T-cell (primary cell): ENCODE measurements around the gene POTEF. TPM values are rescaled to one million over a fixed set of nuclear protein-coding genes. Genes with fewer than 3 reads are reported as not detected.
"Not testable (repeated sequence)": the region's sequence is repeated elsewhere in the genome, so short reads cannot be mapped to it uniquely, and the experiment has no call there.

Source experiments
- ATAC-seq, 4 experiments: fragments of 200-7000 bp in 3 of 4; fragments of 150-1000 bp in 1 of 4; cut with Tn5 transposase; replicated peaks in 1 of 4; 1 replicate in 3 of 4; 2 replicates in 1 of 4; pipeline ENCODE4 v1.10.0; 2021; ENCODE audit warnings: moderate library complexity in 3 of 4, mild to moderate bottlenecking in 2 of 4, moderate number of reproducible peaks in 1 of 4
- CTCF ChIA-PET, 2 donors: fragments of 300-600 bp; sonication (Branson Sonifier 250); formaldehyde crosslinking; loops; one replicate each; lab custom pipeline; 2022; ENCODE audit warnings: antibody characterized with exemption in 2 of 2; lab: Charles Lee
- POLR2A ChIA-PET, 2 donors: fragments of 300-600 bp; sonication (Branson Sonifier 250); formaldehyde crosslinking; loops; one replicate each; lab custom pipeline; 2022; ENCODE audit warnings: antibody characterized with exemption in 2 of 2; lab: Charles Lee
- DNase-seq, 35 experiments: peaks; one replicate each; pipeline versions ENCODE4 v3.0.0 to v3.0.0-alpha.2; 2013 to 2023
- H3K27ac ChIP-seq: one replicate; pipeline ENCODE4 v1.5.1; 2013; ENCODE audit warnings: low read length
- H3K27me3 ChIP-seq, 2 experiments: replicated peaks in 1 of 2; 1 replicate in 1 of 2; 2 replicates in 1 of 2; pipeline versions ENCODE4 v1.6.1 to v1.7.0; 2013; ENCODE audit warnings: low read length in 1 of 2, mixed read lengths in 1 of 2; ENCODE audit not compliant: control insufficient read depth in 2 of 2, insufficient read depth in 2 of 2; ENCODE audit errors: extremely low read depth in 1 of 2
- H3K36me3 ChIP-seq, 2 donors: 1 replicate in 1 of 2; 2 replicates in 1 of 2; pipeline versions ENCODE4 v1.6.1 to v1.7.0; 2013; ENCODE audit warnings: low read length in 1 of 2; ENCODE audit not compliant: control insufficient read depth in 2 of 2, insufficient read depth in 1 of 2; ENCODE audit errors: extremely low read depth in 1 of 2
- H3K4me1 ChIP-seq, 2 experiments: 1 replicate in 1 of 2; 2 replicates in 1 of 2; pipeline versions ENCODE4 v1.6.1 to v1.7.0; 2013; ENCODE audit warnings: low read length in 2 of 2, mixed read lengths in 1 of 2; ENCODE audit not compliant: insufficient read depth in 2 of 2, control insufficient read depth in 1 of 2; ENCODE audit errors: extremely low read depth in 1 of 2
- H3K4me3 ChIP-seq, 2 donors: 1 replicate in 1 of 2; 2 replicates in 1 of 2; pipeline versions ENCODE4 v1.5.1 to v1.7.0; 2013; ENCODE audit warnings: mild to moderate bottlenecking in 2 of 2, low read length in 1 of 2, moderate library complexity in 1 of 2; ENCODE audit not compliant: control insufficient read depth in 1 of 2; ENCODE audit errors: extremely low read depth in 1 of 2
- H3K9me3 ChIP-seq: 2 replicates; pipeline ENCODE4 v1.7.0; 2013
- H3K27ac Mint-ChIP-seq, 2 donors: one replicate each; pipeline ENCODE4 v1.8.0; 2020 to 2021; ENCODE audit warnings: mild to moderate bottlenecking in 2 of 2, mixed read lengths in 2 of 2
- H3K27me3 Mint-ChIP-seq, 2 donors: one replicate each; pipeline ENCODE4 v1.8.0; 2021 to 2022; ENCODE audit warnings: mixed read lengths in 2 of 2
- H3K36me3 Mint-ChIP-seq: one replicate; pipeline ENCODE4 v1.8.0; 2021; ENCODE audit warnings: mixed read lengths
- H3K4me1 Mint-ChIP-seq, 3 donors: one replicate each; pipeline ENCODE4 v1.8.0; 2020 to 2022; ENCODE audit warnings: mixed read lengths in 3 of 3, mild to moderate bottlenecking in 1 of 3
- H3K4me3 Mint-ChIP-seq, 3 donors: one replicate each; pipeline ENCODE4 v1.8.0; 2020 to 2022; ENCODE audit warnings: mild to moderate bottlenecking in 3 of 3, mixed read lengths in 3 of 3, moderate library complexity in 3 of 3
- H3K9me3 Mint-ChIP-seq, 3 donors: one replicate each; pipeline ENCODE4 v1.8.0; 2020 to 2022; ENCODE audit warnings: mixed read lengths in 3 of 3
- WGBS: methylation state at CpG from one replicate; pipeline ENCODE4 v1.1.5; 2013; ENCODE audit warnings: missing lambda C conversion rate; ENCODE audit not compliant: insufficient coverage; 5-methylcytosine and 5-hydroxymethylcytosine counted together
- total RNA-seq, 35 experiments: library from RNA in 6 of 35; stranded (reverse) in 6 of 35; fragments of 120-200 nt in 1 of 35; gene quantifications; one replicate each; pipeline versions ENCODE4 v1.2.1 to v1.2.4 and lab custom pipeline; 2013 to 2026

Gene POTEF
- total RNA-seq, 5 donors from 2014 or later (not counting 1 experiment from before 2014, with no cell fraction given) = not detected

DNA sequence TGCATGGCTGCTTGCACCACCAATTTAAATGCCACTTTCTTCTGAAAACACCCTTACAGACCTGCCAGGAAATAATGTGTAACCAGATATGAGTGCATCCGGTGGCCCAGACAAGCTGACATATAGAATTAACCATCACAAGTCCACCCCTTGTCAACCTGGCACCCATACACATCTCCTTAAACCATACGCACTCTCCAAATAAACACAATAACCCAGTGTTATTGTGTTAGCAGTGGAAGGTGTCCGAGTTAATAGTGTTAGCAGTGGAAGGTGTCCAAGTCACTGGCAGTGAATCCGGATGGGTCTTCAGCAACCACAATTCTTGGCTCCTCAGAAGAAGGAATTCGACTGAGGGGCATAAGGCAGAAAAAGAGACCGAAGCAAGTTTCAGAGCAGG is 19.5 kb upstream of the POTEF start:
- POLR2A ChIA-PET, DNase-seq, H3K36me3 ChIP-seq, H3K36me3 Mint-ChIP-seq, CTCF ChIA-PET, H3K4me3 ChIP-seq, H3K9me3 ChIP-seq, H3K4me1 Mint-ChIP-seq, ATAC-seq, H3K9me3 Mint-ChIP-seq, H3K27me3 Mint-ChIP-seq, H3K27ac ChIP-seq, H3K27ac Mint-ChIP-seq, H3K4me3 Mint-ChIP-seq, H3K4me1 ChIP-seq: not testable (repeated sequence)
- peaks cover 4 to 14% of the 10 kb centered on the region in 2 experiments for H3K27me3 ChIP-seq
- no CpG with 5 or more reads among the region's 6 CpGs for WGBS

GRCh38 chr2:130145006-130145414 is 16.0 kb upstream of the POTEF start, which contains the start of gene CCDC74B:
Gene CCDC74B, minus strand, starts transcription at chr2:130145112. Its CDS starts 116 bp downstream, at chr2:130144996.
- POLR2A ChIA-PET, CTCF ChIA-PET, H3K27ac ChIP-seq, H3K9me3 ChIP-seq, H3K9me3 Mint-ChIP-seq, H3K36me3 ChIP-seq, H3K36me3 Mint-ChIP-seq, H3K27ac Mint-ChIP-seq: not testable (repeated sequence)
- 0% methylated on average over 11 of the region's 30 CpGs for WGBS
- ATAC-seq = peak; percentile 78 to 88 (median 86)
- Histone ChIP-seq H3K4me3 (peak within 1 kb of the TSS; percentile 32 to 47), H3K4me1 (peaks cover 0 to 12% of the 10 kb centered on the region in 2 experiments), H3K27me3 (peaks cover 4 to 25% of the 10 kb centered on the region in 2 experiments)
- peak; percentile 15 to 69 (median 47) for DNase-seq
- Mint-ChIP-seq H3K4me1 (peaks cover 0 to 11% (median 10%) of the 10 kb centered on the region in 3 donors), H3K4me3 (peak within 1 kb of the TSS; percentile 73 to 79 (median 76)), H3K27me3 (peaks cover 5 to 13% of the 10 kb centered on the region in 2 donors)

DNA sequence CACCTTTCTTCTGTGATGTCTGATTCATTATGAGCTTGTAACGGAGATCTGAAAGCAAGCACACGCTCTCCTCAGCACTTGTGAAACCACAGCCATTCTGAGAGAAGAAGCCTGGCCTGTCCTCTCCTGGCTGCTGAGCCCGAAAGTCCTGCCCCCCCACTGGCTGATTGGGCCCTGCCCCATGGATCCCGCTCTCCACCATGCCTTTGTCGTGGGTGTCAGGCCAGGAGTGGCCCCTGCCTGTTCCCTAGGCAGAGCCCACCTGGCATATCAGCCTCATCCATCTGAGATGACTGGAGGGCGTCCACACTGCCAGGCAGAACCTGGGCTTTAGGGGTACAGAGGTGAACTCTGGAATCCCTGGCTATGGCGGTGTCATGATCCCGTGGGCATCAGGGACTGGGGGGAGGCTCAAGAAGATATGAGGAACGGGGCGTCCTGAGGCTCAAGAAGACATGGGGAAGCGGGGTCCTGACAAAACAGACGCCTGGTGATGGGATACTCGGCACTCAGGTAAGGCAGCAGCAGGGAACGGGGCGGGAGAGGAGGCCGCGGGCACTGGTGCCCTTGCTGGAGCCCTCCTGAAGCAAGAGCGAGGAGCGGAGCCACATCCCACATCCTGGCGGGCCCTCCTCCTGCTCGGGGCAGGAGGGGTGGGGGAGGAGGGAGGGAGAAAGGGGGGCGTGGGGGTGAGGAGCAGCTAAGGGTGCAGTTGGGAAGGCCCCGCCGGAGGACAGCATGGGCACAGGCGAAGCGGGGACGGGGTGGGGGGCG is 14.4 kb upstream of the POTEF start:
- Mint-ChIP-seq H3K4me1 (peaks cover 0 to 11% (median 10%) of the 10 kb centered on the region in 3 donors), H3K4me3 (peak overlapping the region; percentile 61 to 79 (median 73)), H3K27me3 (peaks cover 5 to 13% of the 10 kb centered on the region in 2 donors)
- DNase-seq = peak in 1 of 35 experiments; percentile 13
- H3K4me3 ChIP-seq, H3K9me3 Mint-ChIP-seq, H3K36me3 Mint-ChIP-seq, ATAC-seq, POLR2A ChIA-PET, H3K36me3 ChIP-seq, H3K9me3 ChIP-seq, CTCF ChIA-PET, H3K27ac Mint-ChIP-seq, H3K27ac ChIP-seq: not testable (repeated sequence)
- WGBS = 69% methylated on average over 8 of the region's 28 CpGs
- Histone ChIP-seq H3K4me1 (peaks cover 0 to 12% of the 10 kb centered on the region in 2 experiments), H3K27me3 (peaks cover 4 to 25% of the 10 kb centered on the region in 2 experiments)

DNA sequence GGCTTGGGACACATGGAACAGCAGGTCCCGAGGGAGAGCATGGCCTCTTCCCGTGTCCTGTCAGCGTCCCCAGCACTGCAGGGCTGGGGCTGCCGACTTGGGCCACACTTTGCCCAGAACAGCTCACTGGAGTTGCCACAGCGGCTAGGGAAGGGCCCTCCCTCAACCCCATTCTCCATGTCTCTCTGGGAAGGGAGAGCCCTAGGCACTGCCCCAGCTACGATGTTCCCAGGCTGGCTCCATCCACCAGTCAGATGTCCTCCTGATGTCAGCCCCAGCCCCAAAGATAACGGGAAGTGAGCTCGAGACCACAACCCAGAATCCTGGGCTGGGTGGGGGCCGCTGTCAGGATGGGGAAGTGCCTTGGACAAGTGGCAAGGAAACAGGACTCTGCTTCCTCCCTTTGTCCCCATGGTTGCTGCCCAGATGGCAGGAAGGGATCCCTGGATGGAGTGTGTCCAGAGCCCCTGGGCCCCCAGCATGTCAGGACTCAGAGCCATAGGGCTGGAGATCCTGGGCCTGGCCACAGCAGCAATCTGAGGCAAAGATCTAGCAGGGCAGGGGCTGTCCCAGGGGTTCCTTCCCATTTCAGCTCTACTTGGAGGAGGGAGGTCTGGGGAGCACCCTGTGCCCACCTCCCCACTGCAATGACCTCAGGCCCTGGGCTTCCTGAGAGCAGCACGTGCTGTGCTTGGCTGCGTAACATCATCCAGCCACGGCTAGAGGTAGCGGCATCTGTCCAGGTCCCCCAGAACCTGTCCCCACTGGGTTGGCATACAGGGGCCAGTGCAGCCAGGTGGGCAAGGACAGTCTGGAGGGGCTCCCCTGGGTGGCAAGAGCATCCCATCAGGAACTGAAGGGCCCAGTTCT is 13.6 kb upstream of the POTEF start:
- WGBS = 89% methylated on average over 4 of the region's 13 CpGs
- peaks cover 5 to 13% of the 10 kb centered on the region in 2 donors for H3K27me3 Mint-ChIP-seq
- H3K4me1 Mint-ChIP-seq = peaks cover 0 to 10% (median 10%) of the 10 kb centered on the region in 3 donors
- Histone ChIP-seq H3K4me1 (peaks cover 0 to 12% of the 10 kb centered on the region in 2 experiments), H3K27me3 (peaks cover 4 to 25% of the 10 kb centered on the region in 2 experiments)
- H3K27ac Mint-ChIP-seq, H3K9me3 Mint-ChIP-seq, H3K36me3 Mint-ChIP-seq, H3K27ac ChIP-seq, H3K9me3 ChIP-seq, H3K36me3 ChIP-seq, CTCF ChIA-PET, ATAC-seq, H3K4me3 ChIP-seq, POLR2A ChIA-PET: not testable (repeated sequence)
- peak in 1 of 35 experiments; percentile 13 for DNase-seq
- H3K4me3 Mint-ChIP-seq = peak overlapping the region in 2 of 3 donors; percentile 39 to 79

GRCh38 chr2:130141645-130142370 is 12.8 kb upstream of the POTEF start:
- CTCF ChIA-PET, POLR2A ChIA-PET, H3K36me3 ChIP-seq, H3K36me3 Mint-ChIP-seq, H3K4me3 ChIP-seq, H3K9me3 Mint-ChIP-seq, H3K27ac Mint-ChIP-seq, H3K4me3 Mint-ChIP-seq, H3K9me3 ChIP-seq, H3K27ac ChIP-seq, ATAC-seq: not testable (repeated sequence)
- Histone ChIP-seq H3K27me3 (peaks cover 4 to 22% of the 10 kb centered on the region in 2 experiments), H3K4me1 (peaks cover 0 to 12% of the 10 kb centered on the region in 2 experiments)
- WGBS = 87% methylated on average over 3 of the region's 22 CpGs
- DNase-seq = peak in 1 of 35 experiments; percentile 19
- Mint-ChIP-seq H3K4me1 (peaks cover 0 to 10% (median 10%) of the 10 kb centered on the region in 3 donors), H3K27me3 (peaks cover 5 to 13% of the 10 kb centered on the region in 2 donors)

DNA sequence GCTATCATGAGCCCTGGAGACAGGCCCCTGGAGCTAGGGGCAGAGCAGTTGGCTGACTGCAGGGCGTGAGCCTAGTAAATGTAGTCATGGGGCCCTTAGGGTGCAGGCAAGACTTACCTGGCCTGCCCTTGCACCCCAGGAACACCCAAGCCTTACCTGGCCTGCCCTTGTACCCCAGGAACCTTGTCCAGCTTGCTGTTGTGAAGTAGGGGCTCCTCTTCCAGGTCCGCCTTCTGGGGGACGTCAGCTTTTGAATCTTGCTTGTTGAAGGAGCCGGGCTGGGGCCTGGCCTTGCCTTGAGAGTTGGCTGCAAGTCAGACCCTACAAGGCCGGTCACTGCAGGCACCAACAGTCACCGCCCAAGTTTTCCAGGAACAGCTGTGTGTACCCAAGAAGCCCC is 12.0 kb upstream of the POTEF start:
- DNase-seq, ATAC-seq, CTCF ChIA-PET, H3K27ac Mint-ChIP-seq, H3K4me3 ChIP-seq, H3K36me3 ChIP-seq, POLR2A ChIA-PET, H3K9me3 Mint-ChIP-seq, H3K4me3 Mint-ChIP-seq, H3K27ac ChIP-seq, H3K27me3 Mint-ChIP-seq, H3K36me3 Mint-ChIP-seq, H3K9me3 ChIP-seq: not testable (repeated sequence)
- H3K27me3 ChIP-seq = peaks cover under 1 to 23% of the 10 kb centered on the region in 2 experiments
- no CpG with 5 or more reads among the region's 6 CpGs for WGBS
- peaks cover 0 to 12% of the 10 kb centered on the region in 2 experiments for H3K4me1 ChIP-seq
- H3K4me1 Mint-ChIP-seq = peaks cover 0 to 10% (median 10%) of the 10 kb centered on the region in 3 donors
